A673 (cell line): Measurements from ENCODE around the gene MAN2B2. TPM values are rescaled to one million over a fixed set of nuclear protein-coding genes. Genes with fewer than 3 reads are reported as not detected.

Source experiments
- BruUV-seq: library from RNA; stranded (reverse); fragments of 400-500 nt; replicated peaks from 2 replicates; lab custom pipeline; 2021; lab: Mats Ljungman, UMichigan
- CTCF ChIA-PET: fragments of 300-600 bp; sonication (Branson Sonifier 250); formaldehyde crosslinking; loops from one replicate; lab custom pipeline; 2022; ENCODE audit warnings: antibody characterized with exemption; lab: Charles Lee
- POLR2A ChIA-PET: fragments of 300-600 bp; sonication (Branson Sonifier 250); formaldehyde crosslinking; loops from one replicate; lab custom pipeline; 2022; ENCODE audit warnings: antibody characterized with exemption; ENCODE audit not compliant: low non-redundant PET; lab: Charles Lee
- DNase-seq: peaks from one replicate; pipeline ENCODE4 v3.0.0-alpha.2; 2015; ENCODE audit warnings: low spot score
- H3K27ac ChIP-seq: fragments of 200-600 bp; sonication (generic); 2 replicates; pipeline ENCODE4 v1.5.1; 2016; ENCODE audit warnings: mixed run types, low read depth, mild to moderate bottlenecking, mixed read lengths, antibody characterized with exemption, low read length; ENCODE audit not compliant: poor library complexity, severe bottlenecking
- H3K27me3 ChIP-seq: fragments of 200-600 bp; sonication (generic); replicated peaks from 2 replicates; pipeline ENCODE4 v1.6.1; 2017; ENCODE audit warnings: mixed run types, low read depth, mild to moderate bottlenecking, mixed read lengths, antibody characterized with exemption, low read length; ENCODE audit not compliant: insufficient read depth, poor library complexity
- H3K36me3 ChIP-seq: fragments of 200-600 bp; sonication (generic); 2 replicates; pipeline ENCODE4 v1.6.1; 2016; ENCODE audit warnings: mixed run types, mild to moderate bottlenecking, mixed read lengths, antibody characterized with exemption, low read length; ENCODE audit not compliant: insufficient read depth, poor library complexity, severe bottlenecking
- H3K4me1 ChIP-seq: fragments of 200-600 bp; sonication (generic); 2 replicates; pipeline ENCODE4 v1.6.1; 2017; ENCODE audit warnings: mixed run types, mild to moderate bottlenecking, mixed read lengths, antibody characterized with exemption, low read length; ENCODE audit not compliant: insufficient read depth, poor library complexity, severe bottlenecking
- H3K4me3 ChIP-seq: fragments of 200-600 bp; sonication (generic); 2 replicates; pipeline ENCODE4 v1.5.1; 2016; ENCODE audit warnings: low read depth, mixed run types, mild to moderate bottlenecking, mixed read lengths, low read length; ENCODE audit not compliant: poor library complexity, severe bottlenecking
- H3K9me3 ChIP-seq: fragments of 200-600 bp; sonication (generic); 2 replicates; pipeline ENCODE4 v1.6.1; 2016; ENCODE audit warnings: mixed run types, low read depth, mild to moderate bottlenecking, mixed read lengths, antibody characterized with exemption, low read length; ENCODE audit not compliant: poor library complexity, severe bottlenecking
- CTCF ChIP-seq: fragments of 300-800, 200-600 bp; sonication (generic); conservative IDR thresholded peaks from 2 replicates; pipeline ENCODE4 v1.5.1; 2017; ENCODE audit warnings: low read depth, mild to moderate bottlenecking, antibody characterized with exemption, low read length, moderate library complexity, mixed read lengths
- EZH2 ChIP-seq: fragments of 200-600 bp; sonication (generic); IDR thresholded peaks from 2 replicates; pipeline ENCODE4 v1.6.1; 2017; ENCODE audit warnings: borderline replicate concordance, low read depth, mild to moderate bottlenecking, mixed read lengths, antibody characterized with exemption, low read length; ENCODE audit not compliant: poor library complexity, severe bottlenecking
- intact Hi-C: fragments of 100-400 bp; cut with micrococcal nuclease; formaldehyde crosslinking; loops from one replicate; pipeline ENCODE4 v1.10.0; 2022; ENCODE audit not compliant: unreplicated experiment
- total RNA-seq: library from RNA; stranded (reverse); gene quantifications from 2 replicates; pipeline ENCODE4 v1.2.3, GENCODE V29; 2021

The MAN2B2 gene
- total RNA-seq, 1 experiment from 2014 or later = 14.9 TPM

- CTCF ChIA-PET = interaction anchor here (0.5 kb wide), 1 partner anchor 291 kb away, joined by 3 read pairs; no protein-coding TSS in a partner anchor
Measured at GRCh38 chr4:6541789-6542188, 33.2 kb upstream of the MAN2B2 start.

GRCh38 chr4:6542951-6543350, 32.0 kb upstream of the MAN2B2 start:
- CTCF ChIA-PET = no interaction called here

More at GRCh38 chr4:6541789-6542188, 33.2 kb upstream of the MAN2B2 start:
- no peaks in the 10 kb centered on the region for H3K4me1 ChIP-seq
- H3K27me3 ChIP-seq = peaks cover 55% of the 10 kb centered on the region
- intact Hi-C loops = no loop called here
- H3K36me3 ChIP-seq = no peaks in the 10 kb centered on the region
- no peaks in the 10 kb centered on the region for H3K9me3 ChIP-seq
- no peak overlapping the region for H3K27ac ChIP-seq
- TF ChIP-seq CTCF (no peak), EZH2 (no peak)
- POLR2A ChIA-PET = no interaction called here
- BruUV-seq = no TSS peak
- no peak overlapping the region for H3K4me3 ChIP-seq
- DNase-seq = no peak

GRCh38 chr4:6546091-6546490, 28.9 kb upstream of the MAN2B2 start:
- no TSS peak for BruUV-seq
- POLR2A ChIA-PET = no interaction called here

More at GRCh38 chr4:6542951-6543350, 32.0 kb upstream of the MAN2B2 start:
- Histone ChIP-seq H3K9me3 (no peaks in the 10 kb centered on the region), H3K4me1 (no peaks in the 10 kb centered on the region), H3K27me3 (peaks cover 51% of the 10 kb centered on the region), H3K4me3 (no peak overlapping the region), H3K36me3 (no peaks in the 10 kb centered on the region), H3K27ac (no peak overlapping the region)
- POLR2A ChIA-PET = no interaction called here
- no TSS peak for BruUV-seq
- intact Hi-C loops = no loop called here
- DNase-seq = no peak
- no peak for TF ChIP-seq EZH2
- TF ChIP-seq CTCF = no peak

More at GRCh38 chr4:6546091-6546490, 28.9 kb upstream of the MAN2B2 start:
- no peak for DNase-seq
- Histone ChIP-seq H3K27ac (no peak overlapping the region), H3K36me3 (no peaks in the 10 kb centered on the region), H3K4me1 (no peaks in the 10 kb centered on the region), H3K27me3 (peaks cover 54% of the 10 kb centered on the region), H3K9me3 (no peaks in the 10 kb centered on the region), H3K4me3 (no peak overlapping the region)
- CTCF ChIA-PET = interaction anchor here (0.9 to 1.0 kb wide), 3 partner anchors 14 to 295 kb away, joined by 3 to 5 read pairs (median 5); no protein-coding TSS in a partner anchor
- intact Hi-C loops = loop anchor here (2.0 to 5.0 kb wide), 2 partner anchors 214 to 295 kb away; no protein-coding TSS in a partner anchor
- TF ChIP-seq EZH2 = no peak
- TF ChIP-seq CTCF = no peak
